OCI-LY7 (cell line): ENCODE measurements around the gene FGR. TPM values are rescaled to one million over a fixed set of nuclear protein-coding genes. Genes with fewer than 3 reads are reported as not detected.
"Not testable (repeated sequence)": the region's sequence is repeated elsewhere in the genome, so short reads cannot be mapped to it uniquely, and the experiment has no call there.

Experiments used
- Bru-seq: library from RNA; stranded (reverse); fragments of 400-500 nt; gene quantifications from one replicate; lab custom pipeline; 2021; lab: Mats Ljungman, UMichigan
- BruChase-seq, 2 experiments: library from RNA; stranded (reverse); fragments of 400-500 nt; gene quantifications; one replicate each; lab custom pipeline; 2021; lab: Mats Ljungman, UMichigan
- BruUV-seq: library from RNA; stranded (reverse); fragments of 400-500 nt; replicated peaks from 2 replicates; lab custom pipeline; 2021; lab: Mats Ljungman, UMichigan
- CTCF ChIA-PET: fragments of 300-600 bp; sonication (Branson Sonifier 250); formaldehyde crosslinking; loops from one replicate; lab custom pipeline; 2022; ENCODE audit warnings: antibody characterized with exemption; ENCODE audit not compliant: unreplicated experiment; lab: Charles Lee
- POLR2A ChIA-PET: fragments of 300-600 bp; sonication (Branson Sonifier 250); formaldehyde crosslinking; loops from one replicate; lab custom pipeline; 2022; ENCODE audit warnings: antibody characterized with exemption; lab: Charles Lee
- DNase-seq: peaks from one replicate; pipeline ENCODE4 v3.0.0-alpha.2; 2015; ENCODE audit warnings: low spot score
- H2AFZ ChIP-seq: fragments of 200-600 bp; sonication (generic), shearing (Covaris generic); 2 replicates; pipeline ENCODE4 v1.6.1; 2014; ENCODE audit warnings: mild to moderate bottlenecking, antibody characterized with exemption, low read length, moderate library complexity
- H3K27ac ChIP-seq: fragments of 200-600 bp; sonication (generic); 2 replicates; pipeline ENCODE4 v1.5.1; 2014; ENCODE audit warnings: mixed run types, low read depth, mild to moderate bottlenecking, moderate library complexity, low read length, inconsistent platforms; ENCODE audit not compliant: poor library complexity, severe bottlenecking
- H3K36me3 ChIP-seq: fragments of 200-600 bp; sonication (generic); 2 replicates; pipeline ENCODE4 v1.6.1; 2014; ENCODE audit warnings: mild to moderate bottlenecking, antibody characterized with exemption, low read length, moderate library complexity, mixed read lengths; ENCODE audit not compliant: insufficient read depth
- H3K4me1 ChIP-seq: fragments of 200-600 bp; sonication (generic); 2 replicates; pipeline ENCODE4 v1.5.1; 2014; ENCODE audit warnings: mild to moderate bottlenecking, low read length; ENCODE audit not compliant: insufficient read depth, poor library complexity, severe bottlenecking
- H3K4me2 ChIP-seq: fragments of 200-600 bp; sonication (generic); 2 replicates; pipeline ENCODE4 v1.6.1; 2014; ENCODE audit warnings: mild to moderate bottlenecking, low read length
- H3K4me3 ChIP-seq: fragments of 200-600 bp; sonication (generic); 2 replicates; pipeline ENCODE4 v1.5.1; 2014; ENCODE audit warnings: mild to moderate bottlenecking, low read depth, low read length; ENCODE audit not compliant: poor library complexity, severe bottlenecking
- H3K79me2 ChIP-seq: fragments of 200-600 bp; sonication (generic); 2 replicates; pipeline ENCODE4 v1.6.1; 2016; ENCODE audit warnings: low read depth, mild to moderate bottlenecking, low read length, moderate library complexity, mixed read lengths; ENCODE audit not compliant: insufficient read depth
- H3K9me2 ChIP-seq: fragments of 200-600 bp; sonication (generic); 2 replicates; pipeline ENCODE4 v1.6.1; 2016; ENCODE audit warnings: mild to moderate bottlenecking, low read length, mixed read lengths; ENCODE audit not compliant: insufficient read depth
- H3K9me3 ChIP-seq: fragments of 200-600 bp; sonication (generic); 2 replicates; pipeline ENCODE4 v1.6.1; 2014; ENCODE audit warnings: mild to moderate bottlenecking, mixed run types, low read length, mixed read lengths
- H4K20me1 ChIP-seq: fragments of 200-600 bp; sonication (generic); 2 replicates; pipeline ENCODE4 v1.6.1; 2014; ENCODE audit warnings: mild to moderate bottlenecking, antibody characterized with exemption, low read length, moderate library complexity, mixed read lengths; ENCODE audit not compliant: insufficient read depth
- CTCF ChIP-seq: fragments of 200-600 bp; sonication (generic); conservative IDR thresholded peaks from 2 replicates; pipeline ENCODE4 v1.5.1; 2014; ENCODE audit warnings: mild to moderate bottlenecking, antibody characterized with exemption, low read length, moderate library complexity, mixed read lengths
- EZH2phosphoT487 ChIP-seq: fragments of 200-600 bp; sonication (generic); IDR thresholded peaks from 2 replicates; pipeline ENCODE4 v1.6.1; 2018; ENCODE audit warnings: low read depth, borderline replicate concordance, mild to moderate bottlenecking, mixed run types, antibody characterized with exemption, low read length, moderate library complexity, mixed read lengths
- intact Hi-C: fragments of 100-400 bp; cut with micrococcal nuclease; formaldehyde crosslinking; loops from one replicate; pipeline ENCODE4 v1.10.0; 2022; ENCODE audit not compliant: unreplicated experiment
- long read RNA-seq: library from polyadenylated mRNA; stranded (forward); transcript quantifications from one replicate; pipeline ENCODE4 v2.0.0, GENCODE V29; 2022
- total RNA-seq, 2 experiments: library from RNA; depleted of rRNA in 1 of 2; stranded (reverse); fragments of >200 nt in 1 of 2; shearing (Covaris generic) in 1 of 2; gene quantifications; 2 replicates each; pipeline ENCODE4 v1.2.3, GENCODE V29; 2014 to 2022

Gene FGR
- total RNA-seq (2014; rRNA removed; shearing (Covaris generic)) (2.2 and 4.1 TPM in 2 replicates), total RNA-seq (2022) (0.98 and 1.2 TPM in 2 replicates), Bru-seq, nascent RNA (percentile 28 among the genes with signal in this experiment), BruChase-seq, experiment 1, labeled RNA remaining after a 6-hour chase (percentile 21 among the genes with signal in this experiment), BruChase-seq, experiment 2, labeled RNA remaining after a 2-hour chase (percentile 25 among the genes with signal in this experiment)
- long read RNA-seq, partial matches to known transcripts: 0 of 1 reads
- long read RNA-seq, other reads (novel, unspliced or antisense): 1 of 1 reads

GRCh38 chr1:27634985-27635367 is at the start of gene FGR:
Gene FGR, minus strand, starts transcription at chr1:27635185. Its CDS starts 11,269 bp downstream, at chr1:27623916.
- H2AFZ ChIP-seq: no peak within 1 kb of the TSS
- H3K4me2 ChIP-seq: no peak within 1 kb of the TSS; the same call in 1 of the 2 replicates
- CTCF ChIA-PET: no interaction called here

GRCh38 chr1:27684176-27684575 is 49.2 kb upstream of the FGR start:
- TF ChIP-seq EZH2phosphoT487 (no peak), CTCF (no peak)
- no TSS peak for BruUV-seq
- DNase-seq: no peak
- Histone ChIP-seq H3K9me2 (no peaks in the 10 kb centered on the region), H3K4me1 (no peaks in the 10 kb centered on the region), H3K36me3 (no peaks in the 10 kb centered on the region), H3K4me2 (no peak overlapping the region), H3K9me3 (peaks cover 7% of the 10 kb centered on the region; the same call in 1 of the 2 replicates), H2AFZ (no peak overlapping the region), H3K79me2 (no peaks in the 10 kb centered on the region), H4K20me1 (no peaks in the 10 kb centered on the region), H3K27ac (no peak overlapping the region), H3K4me3 (no peak overlapping the region)
- POLR2A ChIA-PET: no interaction called here
- CTCF ChIA-PET: no interaction called here
- intact Hi-C loops: no loop called here

More at GRCh38 chr1:27634985-27635367, at the start of gene FGR:
- intact Hi-C loops: no loop called here
- POLR2A ChIA-PET: no interaction called here
- no peaks in the 10 kb centered on the region for H3K9me3 ChIP-seq
- no peak within 1 kb of the TSS for H3K27ac ChIP-seq
- H3K4me1 ChIP-seq: peaks cover 45% of the 10 kb centered on the region
- H4K20me1 ChIP-seq: no peaks in the 10 kb centered on the region
- H3K4me3 ChIP-seq: no peak within 1 kb of the TSS
- DNase-seq: no peak
- no peaks in the 10 kb centered on the region for H3K36me3 ChIP-seq
- BruUV-seq: no TSS peak
- H3K9me2 ChIP-seq: no peaks in the 10 kb centered on the region
- H3K79me2 ChIP-seq: no peaks in the 10 kb centered on the region
- TF ChIP-seq EZH2phosphoT487 (no peak), CTCF (no peak)

GRCh38 chr1:27682351-27682944 is 47.5 kb upstream of the FGR start:
- Histone ChIP-seq H3K4me2 (no peak overlapping the region), H3K9me2 (no peaks in the 10 kb centered on the region), H2AFZ (no peak overlapping the region), H4K20me1 (no peaks in the 10 kb centered on the region), H3K9me3 (peaks cover 7% of the 10 kb centered on the region; the same call in 1 of the 2 replicates), H3K4me1 (no peaks in the 10 kb centered on the region), H3K79me2 (no peaks in the 10 kb centered on the region), H3K27ac (no peak overlapping the region), H3K4me3 (no peak overlapping the region), H3K36me3 (no peaks in the 10 kb centered on the region)
- intact Hi-C loops: no loop called here
- no peak for TF ChIP-seq EZH2phosphoT487
- no peak for TF ChIP-seq CTCF
- BruUV-seq: no TSS peak
- ChIA-PET POLR2A (interaction anchor here (0.6 kb wide), 1 partner anchor 196 kb away, joined by 3 read pairs; no protein-coding TSS in a partner anchor), CTCF (no interaction called here)
- DNase-seq: no peak

GRCh38 chr1:27681580-27681979 is 46.6 kb upstream of the FGR start:
- H3K4me1 ChIP-seq, BruUV-seq, intact Hi-C loops, DNase-seq, H4K20me1 ChIP-seq, H2AFZ ChIP-seq, CTCF ChIA-PET, H3K4me2 ChIP-seq, H3K27ac ChIP-seq, H3K79me2 ChIP-seq, H3K36me3 ChIP-seq, H3K9me2 ChIP-seq, H3K9me3 ChIP-seq, H3K4me3 ChIP-seq, POLR2A ChIA-PET: not testable (repeated sequence)
